Stimulated activated CD4-positive, alpha-beta T cell treated with anti-CD3 and anti-CD28 coated beads, Interleukin-4, amount 100 ng/mL, for 24 hours (primary cell): ENCODE measurements around the gene CRAT.
A peak's percentile ranks its signal among the peaks of the same experiment; 100 is the strongest.

Experiments
- DNase-seq: peaks from one replicate; pipeline ENCODE4 v3.0.0-alpha.2; 2020

The CRAT gene

DNA sequence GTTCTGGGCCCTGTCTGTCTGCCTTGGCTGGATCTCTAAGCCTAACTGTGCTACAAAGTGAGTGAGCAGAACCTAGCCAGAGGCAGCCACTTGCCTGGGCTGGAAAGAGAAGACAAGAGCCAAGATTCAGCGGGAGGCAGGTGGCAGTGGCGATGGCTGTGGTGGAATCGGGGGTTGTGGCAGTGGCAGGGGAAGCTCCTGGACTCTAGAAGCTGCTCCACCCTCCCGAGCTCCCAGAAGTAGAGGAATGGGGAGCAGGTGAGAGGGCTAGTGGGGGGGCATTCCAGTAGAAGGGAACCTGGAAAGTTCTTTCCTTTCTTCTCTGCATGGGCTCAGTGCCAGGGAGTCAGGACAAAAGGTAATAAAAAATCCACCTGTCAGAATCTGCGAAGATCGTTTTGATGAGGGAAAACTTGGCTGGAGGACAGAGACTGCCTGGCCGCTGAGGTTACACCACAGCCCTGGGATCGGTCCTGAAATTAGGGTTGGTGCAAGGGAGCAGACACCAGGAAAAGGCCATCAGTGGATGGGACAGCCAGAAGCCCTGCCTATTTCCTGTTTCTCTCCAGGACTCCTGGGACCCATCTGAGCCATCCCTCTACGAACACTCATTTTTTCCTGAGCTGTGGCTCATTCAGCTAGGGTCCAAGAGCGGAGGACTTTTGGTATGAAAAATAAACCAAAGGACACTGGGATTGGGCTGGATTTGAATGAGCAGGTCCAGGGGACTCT, 1.6 kb downstream of the CRAT start:
- no peak for DNase-seq

GRCh38 chr9:129108083-129108804, 2.3 kb downstream of the CRAT start:
- no peak for DNase-seq

- DNase-seq = no peak
These were observed 2.9 kb downstream of the CRAT start for GRCh38 chr9:129107651-129108050.

- DNase-seq = no peak
These were observed 4.5 kb downstream of the CRAT start for GRCh38 chr9:129105857-129106694.

DNA sequence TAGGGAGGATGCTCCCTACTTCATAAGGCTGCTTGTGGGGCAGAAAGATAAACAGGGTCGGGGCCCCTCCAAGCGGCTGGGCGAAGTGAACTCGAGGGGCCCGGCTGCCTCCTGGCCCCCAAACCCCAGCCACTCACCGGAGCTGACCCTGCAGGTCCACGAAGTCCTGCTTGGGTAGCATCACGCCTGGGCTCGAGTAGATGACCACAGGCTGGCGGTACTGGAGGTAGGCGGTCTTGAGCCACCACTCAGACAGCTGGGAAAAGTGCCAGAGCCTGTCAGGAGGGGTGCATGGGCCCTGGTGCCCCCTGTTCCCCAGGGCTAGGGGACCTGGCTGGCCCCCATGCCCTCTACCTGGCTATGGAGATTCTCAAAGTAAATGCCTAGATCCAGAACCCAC, 6.5 kb downstream of the CRAT start:
- DNase-seq = no peak

GRCh38 chr9:129103595-129103965, 7.0 kb downstream of the CRAT start:
- DNase-seq = no peak

- DNase-seq = peak; percentile 14
These were observed 7.6 kb downstream of the CRAT start for GRCh38 chr9:129102791-129103594.

- DNase-seq = no peak
These were observed 8.5 kb downstream of the CRAT start for GRCh38 chr9:129102095-129102525.

- no peak for DNase-seq
These were observed 9.3 kb downstream of the CRAT start for GRCh38 chr9:129101279-129101678.

DNA sequence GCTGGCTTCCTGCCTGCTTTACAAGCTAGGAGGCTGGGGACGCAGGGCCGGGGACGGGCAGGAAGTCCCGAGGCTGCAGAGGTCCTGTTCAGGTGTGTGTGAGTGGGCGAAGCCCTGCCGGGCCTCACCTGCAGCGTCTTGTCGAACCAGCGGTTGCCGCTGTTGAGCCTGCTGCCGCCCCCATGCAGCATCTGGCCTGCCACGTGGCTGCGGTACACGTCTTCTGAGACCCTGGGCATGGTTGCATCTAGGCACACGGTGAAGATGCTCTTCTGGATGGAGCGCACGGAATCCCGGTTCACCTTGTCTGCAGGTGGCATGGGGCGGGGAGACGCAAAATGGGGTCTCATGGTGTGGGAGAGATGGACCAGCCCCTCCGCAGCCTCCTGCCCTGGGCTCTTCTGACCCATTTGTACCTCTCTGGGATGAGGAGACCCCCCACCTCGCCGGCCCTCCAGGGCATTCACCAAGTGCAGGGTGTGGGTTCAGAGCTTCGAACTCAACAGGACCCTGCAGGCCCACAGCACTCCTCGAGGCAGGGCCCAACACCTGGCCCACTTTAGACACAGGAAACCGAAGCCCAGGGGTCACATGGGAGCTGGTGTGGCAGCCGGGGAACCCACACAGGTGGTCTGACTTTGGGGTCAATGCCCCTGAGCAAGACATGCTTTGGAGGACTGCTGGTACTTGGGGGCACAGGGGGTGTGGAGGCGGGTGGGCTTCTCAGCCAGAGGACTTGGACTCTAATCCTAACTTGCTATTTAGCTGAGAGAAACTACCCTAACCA, 10.0 kb downstream of the CRAT start:
- DNase-seq = no peak

DNA sequence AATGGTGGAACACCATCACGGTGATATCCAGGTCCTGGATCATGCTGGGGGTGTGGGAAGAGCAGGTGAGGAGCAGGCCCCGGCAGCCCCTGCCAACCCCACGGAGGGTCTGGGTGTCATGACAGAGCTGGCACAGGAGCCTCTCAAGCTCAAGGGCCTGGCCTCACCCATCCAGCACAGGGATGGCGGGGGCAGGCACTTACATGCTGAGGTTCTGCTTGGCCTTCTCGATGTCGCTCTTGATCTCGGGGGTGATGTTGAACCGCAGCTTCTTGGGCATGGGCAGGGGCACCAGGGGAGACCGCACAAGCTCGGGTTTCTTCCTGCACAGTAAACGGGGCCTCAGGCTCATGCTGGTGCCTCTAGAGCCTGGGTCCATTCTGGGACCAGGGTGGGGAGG, 12.3 kb downstream of the CRAT start:
- DNase-seq = no peak

- DNase-seq = no peak
These were observed 12.8 kb downstream of the CRAT start for GRCh38 chr9:129097671-129098306.

- no peak for DNase-seq
These were observed 14.7 kb downstream of the CRAT start for GRCh38 chr9:129095908-129096307.

DNA sequence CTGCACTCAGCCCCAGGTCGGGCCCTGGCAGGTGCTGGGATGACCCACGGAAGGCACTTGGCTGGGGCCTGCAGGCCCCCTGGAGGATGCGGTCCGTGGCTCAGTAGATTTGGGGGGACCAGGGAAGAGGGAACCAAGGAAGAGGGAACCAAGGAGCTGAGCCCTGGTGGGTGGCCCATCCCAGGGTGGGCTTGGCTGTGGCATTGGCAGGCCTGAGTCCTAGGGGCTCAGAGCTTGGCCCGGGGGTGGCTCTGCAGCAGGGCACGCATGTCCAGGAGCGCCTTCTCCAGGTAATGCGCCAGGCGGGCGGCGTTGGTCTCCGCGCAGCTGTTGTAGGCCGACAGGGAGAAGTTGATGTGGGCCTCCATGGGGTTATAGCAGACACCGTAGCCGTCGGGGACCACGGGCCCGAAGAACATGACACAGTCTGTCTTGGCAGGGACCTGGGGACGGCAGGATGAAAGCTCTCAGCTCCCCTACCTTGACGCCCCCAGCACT, 15.4 kb downstream of the CRAT start:
- DNase-seq = no peak

DNA sequence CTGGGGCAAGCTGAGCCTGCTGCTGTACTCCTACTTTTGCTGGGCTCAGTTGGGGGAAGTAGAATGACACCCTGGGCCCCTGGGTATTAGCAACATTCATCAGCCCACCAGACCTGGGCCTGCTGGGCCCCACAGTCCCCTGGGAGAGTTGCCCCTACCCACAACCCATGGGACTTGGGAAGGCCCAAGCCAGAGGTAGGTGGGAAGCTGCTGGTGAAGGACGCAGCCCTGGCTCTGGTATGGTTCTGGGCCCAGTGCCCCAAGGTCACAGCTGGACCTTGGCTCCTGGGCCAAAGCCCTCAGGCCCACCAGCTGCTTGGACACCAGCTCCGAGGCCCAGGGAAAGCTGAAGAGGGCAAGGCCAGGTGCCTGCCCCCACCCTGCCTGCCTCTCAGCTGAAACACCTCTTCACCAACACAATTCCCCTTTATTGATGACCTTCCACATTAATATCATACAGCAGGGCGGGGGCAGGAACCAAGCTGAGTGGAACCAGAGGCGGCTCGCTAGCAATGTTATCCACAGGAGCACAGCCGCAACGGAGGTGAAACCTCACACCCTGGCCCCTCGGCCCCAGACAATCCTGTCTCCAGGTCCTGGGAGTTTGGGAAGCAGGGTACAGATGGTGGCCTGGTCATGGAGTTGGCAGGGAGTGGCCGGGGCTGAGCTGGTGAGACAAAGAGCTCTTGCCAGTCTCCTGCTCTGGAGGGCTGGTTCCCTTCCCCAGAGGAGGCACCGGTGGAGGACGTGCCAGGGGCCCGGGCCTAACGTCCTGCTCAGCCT, 16.0 kb downstream of the CRAT start:
- DNase-seq = no peak

- DNase-seq = no peak
These were observed 16.8 kb downstream of the CRAT start for GRCh38 chr9:129093602-129094386.

DNA sequence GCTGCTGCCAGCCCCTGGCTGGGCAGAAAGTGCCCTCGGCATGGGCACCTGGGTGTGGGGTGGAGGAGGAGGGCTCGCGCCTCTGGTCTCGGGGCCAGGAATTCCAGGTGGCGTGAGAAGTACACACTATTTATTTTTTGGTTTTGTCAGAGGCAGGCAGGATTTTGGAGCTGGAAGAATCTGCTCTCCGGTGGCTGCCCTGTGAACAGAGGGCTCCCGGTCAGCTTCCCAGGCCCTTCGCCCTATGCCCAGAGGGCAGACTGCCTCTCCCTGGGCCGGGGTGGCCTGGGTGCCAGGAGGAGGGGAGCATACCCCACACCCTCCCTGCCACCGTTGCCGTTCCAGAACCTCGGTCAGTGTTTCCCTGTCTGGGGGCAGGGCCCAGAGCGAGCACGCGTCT, 21.3 kb downstream of the CRAT start:
- no peak for DNase-seq

GRCh38 chr9:129084087-129084486, 26.5 kb downstream of the CRAT start:
- no peak for DNase-seq

- DNase-seq = peak; percentile 23
These were observed 29.1 kb downstream of the CRAT start for GRCh38 chr9:129081388-129081904.
